HL-60 (cell line): ENCODE data around the gene BIRC5.

Source experiments
- DNase-seq, 2 experiments: peaks; one replicate each; pipeline ENCODE4 v3.0.0-alpha.2; 2010 to 2020; ENCODE audit warnings: low read depth in 1 of 2, low spot score in 1 of 2
- H3K27ac ChIP-seq: fragments of 250-450 bp; sonication (Bioruptor Pico); replicated peaks from 2 replicates; pipeline ENCODE4 v1.5.1; 2020; ENCODE audit warnings: mild to moderate bottlenecking, moderate library complexity
- H3K27me3 ChIP-seq: fragments of 250-450 bp; sonication (Bioruptor Pico); 2 replicates; pipeline ENCODE4 v1.5.1; 2021; ENCODE audit warnings: mild to moderate bottlenecking, moderate library complexity; ENCODE audit not compliant: insufficient read depth, poor library complexity, severe bottlenecking
- H3K4me3 ChIP-seq: replicated peaks from 2 replicates; pipeline ENCODE4 v1.5.1; 2011; ENCODE audit warnings: mild to moderate bottlenecking, control low read depth, low read length; ENCODE audit not compliant: insufficient read depth
- CTCF ChIP-seq: IDR thresholded peaks from one replicate; pipeline ENCODE4 v1.5.1; 2011; ENCODE audit warnings: low read length, control low read depth, inconsistent platforms; ENCODE audit not compliant: insufficient read depth
- GABPA ChIP-seq: IDR thresholded peaks from 2 replicates; pipeline ENCODE4 v1.6.1; 2012; ENCODE audit warnings: low read depth
- POLR2AphosphoS5 ChIP-seq: IDR thresholded peaks from 2 replicates; pipeline ENCODE4 v1.6.1; 2012; ENCODE audit warnings: low read depth
- REST ChIP-seq: IDR thresholded peaks from 2 replicates; pipeline ENCODE4 v1.6.1; 2012; ENCODE audit warnings: low read depth; ENCODE audit not compliant: insufficient replicate concordance
- SPI1 ChIP-seq: IDR thresholded peaks from 2 replicates; pipeline ENCODE4 v1.6.1; 2012; ENCODE audit warnings: low read depth, mild to moderate bottlenecking, borderline replicate concordance

BIRC5 gene

GRCh38 chr17:78230252-78230962, 16.4 kb downstream of the BIRC5 start:
- no peak overlapping the region for H3K27ac ChIP-seq
- H3K4me3 ChIP-seq, result no peak overlapping the region
- H3K27me3 ChIP-seq, result peaks cover 34% of the 10 kb centered on the region
- DNase-seq, result no peak
- TF ChIP-seq POLR2AphosphoS5, result no peak
- no peak for TF ChIP-seq CTCF
- no peak for TF ChIP-seq GABPA
- TF ChIP-seq REST, result no peak
- no peak for TF ChIP-seq SPI1

- peaks cover 34% of the 10 kb centered on the region for H3K27me3 ChIP-seq
- no peak within 1 kb of the TSS for H3K27ac ChIP-seq
- TF ChIP-seq POLR2AphosphoS5 (no peak), GABPA (no peak), CTCF (no peak), REST (no peak), SPI1 (no peak)
- DNase-seq, result no peak
- H3K4me3 ChIP-seq, result no peak within 1 kb of the TSS
These were observed 17.2 kb downstream of the BIRC5 start, which contains the start of gene TMEM235 for GRCh38 chr17:78230996-78231935. Gene TMEM235, plus strand, starts transcription at chr17:78231631. Its CDS starts 393 bp downstream, at chr17:78232024.

GRCh38 chr17:78231991-78232858, 18.2 kb downstream of the BIRC5 start:
- no peak for DNase-seq
- H3K27me3 ChIP-seq, result peaks cover 30% of the 10 kb centered on the region
- H3K4me3 ChIP-seq, result no peak overlapping the region
- no peak overlapping the region for H3K27ac ChIP-seq
- no peak for TF ChIP-seq SPI1
- no peak for TF ChIP-seq POLR2AphosphoS5
- TF ChIP-seq GABPA, result no peak
- no peak for TF ChIP-seq REST
- no peak for TF ChIP-seq CTCF
